Fibroblast of pulmonary artery (primary cell): ENCODE data around the gene TCP11L1.

Source experiments
- DNase-seq: peaks from one replicate; pipeline ENCODE4 v3.0.0-alpha.2; 2010; ENCODE audit warnings: low read depth
- H3K4me3 ChIP-seq: replicated peaks from 2 replicates; pipeline ENCODE4 v1.5.1; 2011; ENCODE audit warnings: low read depth, mild to moderate bottlenecking, control low read depth, low read length, moderate library complexity
- CTCF ChIP-seq: IDR thresholded peaks from 2 replicates; pipeline ENCODE4 v1.5.1; 2011; ENCODE audit warnings: mild to moderate bottlenecking, control low read depth, low read length, inconsistent platforms; ENCODE audit errors: missing control alignments

The TCP11L1 gene

GRCh38 chr11:33057284-33057683, 17.9 kb downstream of the TCP11L1 start:
- no peak for DNase-seq
- no peak for TF ChIP-seq CTCF
- H3K4me3 ChIP-seq, result no peak overlapping the region

- H3K4me3 ChIP-seq, result no peak overlapping the region
- no peak for DNase-seq
- TF ChIP-seq CTCF, result no peak
Measured at GRCh38 chr11:33059331-33060007, 20.1 kb downstream of the TCP11L1 start.

GRCh38 chr11:33060271-33060670, 20.9 kb downstream of the TCP11L1 start:
- no peak overlapping the region for H3K4me3 ChIP-seq
- no peak for TF ChIP-seq CTCF
- no peak for DNase-seq

- no peak for DNase-seq
- H3K4me3 ChIP-seq, result no peak overlapping the region
- no peak for TF ChIP-seq CTCF
Measured at GRCh38 chr11:33062137-33062536, 22.8 kb downstream of the TCP11L1 start.

GRCh38 chr11:33063326-33063881, 24.0 kb downstream of the TCP11L1 start:
- no peak for TF ChIP-seq CTCF
- no peak overlapping the region for H3K4me3 ChIP-seq
- peak; percentile 70 for DNase-seq

GRCh38 chr11:33064033-33064825, 24.9 kb downstream of the TCP11L1 start:
- TF ChIP-seq CTCF, result no peak
- DNase-seq, result peak; percentile 10
- H3K4me3 ChIP-seq, result no peak overlapping the region

GRCh38 chr11:33064866-33065265, 25.5 kb downstream of the TCP11L1 start:
- no peak overlapping the region for H3K4me3 ChIP-seq
- TF ChIP-seq CTCF, result no peak
- no peak for DNase-seq
